ENCODE results near the gene RPL38. TPM values are rescaled to one million over a fixed set of nuclear protein-coding genes. Genes with fewer than 3 reads are reported as not detected.

RPL38 gene
- polyA plus RNA-seq, 1 of the 3 experiments (the other 2 are of a cell fraction), result 4,154 TPM

DNA sequence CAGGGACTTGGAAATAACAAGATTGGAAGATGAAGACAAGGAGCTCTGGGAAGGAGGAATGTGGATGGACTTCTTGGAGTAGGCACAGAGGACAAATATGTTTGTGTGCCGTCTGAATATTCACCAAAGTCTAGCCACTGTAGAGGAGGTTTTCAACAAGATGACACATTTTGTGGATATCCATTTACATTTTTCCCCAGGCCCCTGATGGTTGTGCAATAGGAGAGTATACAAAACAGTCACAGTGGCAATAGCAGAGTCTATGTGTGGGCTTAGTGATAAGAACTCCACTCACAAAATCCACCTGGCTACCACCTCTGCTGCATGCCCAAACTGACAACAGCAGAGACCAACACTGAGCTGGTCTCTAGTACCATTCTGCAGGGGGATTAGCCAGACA is 32.6 kb upstream of the RPL38 start (continued):
- TF ChIP-seq, protein P1, sequence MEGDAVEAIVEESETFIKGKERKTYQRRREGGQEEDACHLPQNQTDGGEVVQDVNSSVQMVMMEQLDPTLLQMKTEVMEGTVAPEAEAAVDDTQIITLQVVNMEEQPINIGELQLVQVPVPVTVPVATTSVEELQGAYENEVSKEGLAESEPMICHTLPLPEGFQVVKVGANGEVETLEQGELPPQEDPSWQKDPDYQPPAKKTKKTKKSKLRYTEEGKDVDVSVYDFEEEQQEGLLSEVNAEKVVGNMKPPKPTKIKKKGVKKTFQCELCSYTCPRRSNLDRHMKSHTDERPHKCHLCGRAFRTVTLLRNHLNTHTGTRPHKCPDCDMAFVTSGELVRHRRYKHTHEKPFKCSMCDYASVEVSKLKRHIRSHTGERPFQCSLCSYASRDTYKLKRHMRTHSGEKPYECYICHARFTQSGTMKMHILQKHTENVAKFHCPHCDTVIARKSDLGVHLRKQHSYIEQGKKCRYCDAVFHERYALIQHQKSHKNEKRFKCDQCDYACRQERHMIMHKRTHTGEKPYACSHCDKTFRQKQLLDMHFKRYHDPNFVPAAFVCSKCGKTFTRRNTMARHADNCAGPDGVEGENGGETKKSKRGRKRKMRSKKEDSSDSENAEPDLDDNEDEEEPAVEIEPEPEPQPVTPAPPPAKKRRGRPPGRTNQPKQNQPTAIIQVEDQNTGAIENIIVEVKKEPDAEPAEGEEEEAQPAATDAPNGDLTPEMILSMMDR (IDR thresholded peaks at IDR 0.05), result no peak

DNA sequence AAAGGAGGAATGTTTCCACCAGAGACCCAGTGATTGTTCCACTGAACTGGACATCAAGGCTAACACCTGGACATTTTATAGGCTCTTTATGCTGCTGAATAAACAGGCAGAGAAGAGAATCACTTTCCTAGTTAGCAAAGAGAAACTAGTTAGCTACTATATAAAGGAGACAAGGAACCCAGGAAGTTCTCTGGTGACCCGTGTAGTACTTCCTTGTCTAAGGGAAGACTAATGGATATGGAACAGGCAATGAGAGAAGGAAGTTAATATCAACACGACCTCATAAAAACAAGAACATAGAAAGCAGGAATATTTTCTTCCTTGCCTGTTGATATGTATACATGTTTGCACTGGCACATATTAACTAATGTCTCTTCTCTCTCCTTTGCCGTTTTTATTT is 30.8 kb upstream of the RPL38 start:
- DNase-seq, result no peak
- POLR2A ChIA-PET, result no interaction called here
- Histone ChIP-seq H3K9ac (no peak overlapping the region), H4K20me1 (ENCODE audit: insufficient read depth) (no peaks in the 10 kb centered on the region), H2AFZ (ENCODE audit: low read depth) (no peak overlapping the region), H3K36me3 (replicated peaks in 1 of 2; ENCODE audit: control insufficient read depth in 1 of 2, insufficient read depth in 2 of 2, low read length in 1 of 2) (no peaks in the 10 kb centered on the region), H3K4me2 (no peak overlapping the region), H3K4me3 (ENCODE audit: low read depth in 2 of 2, low read length in 1 of 2) (no peak overlapping the region), H3F3A (replicated peaks; ENCODE audit: insufficient read depth) (no peaks in the 10 kb centered on the region), H3K9me3 (no peaks in the 10 kb centered on the region), H3K27me3 (ENCODE audit: insufficient read depth) (no peaks in the 10 kb centered on the region), H3K4me1 (ENCODE audit: control insufficient read depth in 1 of 2, insufficient read depth in 2 of 2, low read depth in 1 of 2, low read length in 1 of 2) (peaks cover 0 to 10% of the 10 kb centered on the region in 2 experiments; a peak in 1 of 4 replicates), H3K27ac (ENCODE audit: low read depth in 2 of 2, low read length in 1 of 2) (no peak overlapping the region), H3K9me2 (no peaks in the 10 kb centered on the region), H3K79me2 (ENCODE audit: insufficient read depth) (no peaks in the 10 kb centered on the region)
- TF ChIP-seq TEAD4 (IDR thresholded peaks at IDR 0.05; ENCODE audit: borderline replicate concordance, insufficient read depth), result no peak
- TF ChIP-seq, protein P2, sequence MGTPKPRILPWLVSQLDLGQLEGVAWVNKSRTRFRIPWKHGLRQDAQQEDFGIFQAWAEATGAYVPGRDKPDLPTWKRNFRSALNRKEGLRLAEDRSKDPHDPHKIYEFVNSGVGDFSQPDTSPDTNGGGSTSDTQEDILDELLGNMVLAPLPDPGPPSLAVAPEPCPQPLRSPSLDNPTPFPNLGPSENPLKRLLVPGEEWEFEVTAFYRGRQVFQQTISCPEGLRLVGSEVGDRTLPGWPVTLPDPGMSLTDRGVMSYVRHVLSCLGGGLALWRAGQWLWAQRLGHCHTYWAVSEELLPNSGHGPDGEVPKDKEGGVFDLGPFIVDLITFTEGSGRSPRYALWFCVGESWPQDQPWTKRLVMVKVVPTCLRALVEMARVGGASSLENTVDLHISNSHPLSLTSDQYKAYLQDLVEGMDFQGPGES (IDR thresholded peaks at IDR 0.05; ENCODE audit: low read depth, low read length), result no peak
- TF ChIP-seq, protein P3, sequence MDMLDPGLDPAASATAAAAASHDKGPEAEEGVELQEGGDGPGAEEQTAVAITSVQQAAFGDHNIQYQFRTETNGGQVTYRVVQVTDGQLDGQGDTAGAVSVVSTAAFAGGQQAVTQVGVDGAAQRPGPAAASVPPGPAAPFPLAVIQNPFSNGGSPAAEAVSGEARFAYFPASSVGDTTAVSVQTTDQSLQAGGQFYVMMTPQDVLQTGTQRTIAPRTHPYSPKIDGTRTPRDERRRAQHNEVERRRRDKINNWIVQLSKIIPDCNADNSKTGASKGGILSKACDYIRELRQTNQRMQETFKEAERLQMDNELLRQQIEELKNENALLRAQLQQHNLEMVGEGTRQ (IDR thresholded peaks at IDR 0.05; ENCODE audit: borderline replicate concordance, low read depth, low read length), result no peak
- no peak for TF ChIP-seq FOXJ3 (CRISPR knock-in tag; IDR thresholded peaks at IDR 0.05)
- TF ChIP-seq YY1 (IDR thresholded peaks at IDR 0.05; ENCODE audit: low read depth), result no peak
- CTCF ChIA-PET, result interaction anchor here (1.1 to 2.2 kb wide), 4 partner anchors 83 to 526 kb away, joined by 3 to 5 read pairs (median 3); no protein-coding TSS in a partner anchor
- 18% methylated on average over 3 of the region's 3 CpGs for WGBS (ENCODE audit: low lambda C conversion rate)

DNA sequence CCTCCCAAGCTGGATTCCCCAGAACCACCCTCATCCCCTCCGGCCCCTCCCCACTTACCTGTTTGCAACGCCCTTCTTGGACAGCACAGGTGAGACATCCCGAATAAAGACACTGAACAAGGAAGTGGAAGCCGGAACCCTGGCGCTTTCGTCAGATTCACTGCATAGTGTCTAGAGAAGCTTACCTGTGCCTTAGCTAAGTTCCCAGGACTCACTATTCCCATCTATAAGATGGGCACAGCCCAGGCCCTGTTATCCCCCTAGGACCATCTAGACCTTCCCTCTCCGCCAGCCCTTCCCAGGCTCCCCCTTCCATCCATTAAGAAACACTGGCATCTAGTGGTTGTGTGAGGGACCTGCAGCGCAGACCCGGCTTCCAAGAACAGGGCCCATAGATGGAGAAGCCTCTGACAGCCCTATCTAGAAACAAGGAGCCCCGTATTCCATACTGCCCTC is 26.9 kb upstream of the RPL38 start:
- H3K36me3 ChIP-seq (replicated peaks in 1 of 2; ENCODE audit: control insufficient read depth in 1 of 2, insufficient read depth in 2 of 2, low read length in 1 of 2), result no peaks in the 10 kb centered on the region
- no peak overlapping the region for H3K9ac ChIP-seq
- CTCF ChIA-PET, result interaction anchor here (0.5 to 18.5 kb wide), 67 partner anchors 10 to 924 kb away, joined by 3 to 284 read pairs (median 4); partner anchors contain the start of genes GPR142, RPL38 and SDK2
- no peaks in the 10 kb centered on the region for H4K20me1 ChIP-seq (ENCODE audit: insufficient read depth)
- no peaks in the 10 kb centered on the region for H3F3A ChIP-seq (replicated peaks; ENCODE audit: insufficient read depth)
- H3K27ac ChIP-seq (ENCODE audit: low read depth in 2 of 2, low read length in 1 of 2), result no peak overlapping the region
- DNase-seq, result peak; percentile 91
- H2AFZ ChIP-seq (ENCODE audit: low read depth), result no peak overlapping the region
- H3K4me2 ChIP-seq, result no peak overlapping the region
- H3K9me3 ChIP-seq, result no peaks in the 10 kb centered on the region
- POLR2A ChIA-PET, result interaction anchor here (1.4 kb wide), 1 partner anchor 23 kb away, joined by 3 read pairs; no protein-coding TSS in a partner anchor
- no peaks in the 10 kb centered on the region for H3K27me3 ChIP-seq (ENCODE audit: insufficient read depth)
- H3K4me1 ChIP-seq (ENCODE audit: control insufficient read depth in 1 of 2, insufficient read depth in 2 of 2, low read depth in 1 of 2, low read length in 1 of 2), result peaks cover 0 to 10% of the 10 kb centered on the region in 2 experiments; a peak in 1 of 4 replicates
- H3K9me2 ChIP-seq, result no peaks in the 10 kb centered on the region
- 41% methylated on average over 10 of the region's 10 CpGs for WGBS (ENCODE audit: low lambda C conversion rate)
- H3K4me3 ChIP-seq (ENCODE audit: low read depth in 2 of 2, low read length in 1 of 2), result peak overlapping the region in 1 of 2 experiments; percentile 18; a peak in 1 of 4 replicates
- no peaks in the 10 kb centered on the region for H3K79me2 ChIP-seq (ENCODE audit: insufficient read depth)
- TF ChIP-seq, protein P1 (IDR thresholded peaks at IDR 0.05), result peak; percentile 94
- TF ChIP-seq YY1 (IDR thresholded peaks at IDR 0.05; ENCODE audit: low read depth), result no peak
- peak; percentile 51 for TF ChIP-seq CHD2 (IDR thresholded peaks at IDR 0.05; ENCODE audit: low read length, partially characterized antibody)
- TF ChIP-seq, protein P4, sequence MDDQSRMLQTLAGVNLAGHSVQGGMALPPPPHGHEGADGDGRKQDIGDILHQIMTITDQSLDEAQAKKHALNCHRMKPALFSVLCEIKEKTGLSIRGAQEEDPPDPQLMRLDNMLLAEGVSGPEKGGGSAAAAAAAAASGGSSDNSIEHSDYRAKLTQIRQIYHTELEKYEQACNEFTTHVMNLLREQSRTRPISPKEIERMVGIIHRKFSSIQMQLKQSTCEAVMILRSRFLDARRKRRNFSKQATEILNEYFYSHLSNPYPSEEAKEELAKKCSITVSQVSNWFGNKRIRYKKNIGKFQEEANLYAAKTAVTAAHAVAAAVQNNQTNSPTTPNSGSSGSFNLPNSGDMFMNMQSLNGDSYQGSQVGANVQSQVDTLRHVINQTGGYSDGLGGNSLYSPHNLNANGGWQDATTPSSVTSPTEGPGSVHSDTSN (IDR thresholded peaks at IDR 0.05), result no peak
- TF ChIP-seq RAD21 (IDR thresholded peaks at IDR 0.05; ENCODE audit: low read length), result peak; percentile 100
- no peak for TF ChIP-seq EZH2phosphoT487 (IDR thresholded peaks at IDR 0.05; ENCODE audit: borderline replicate concordance, low read depth)
- TF ChIP-seq TCF12 (IDR thresholded peaks at IDR 0.05), result no peak
- no peak for TF ChIP-seq FOXM1 (IDR thresholded peaks at IDR 0.05; ENCODE audit: low read depth)
- no peak for TF ChIP-seq FOXJ3 (CRISPR knock-in tag; IDR thresholded peaks at IDR 0.05)
- TF ChIP-seq FOSL2 (IDR thresholded peaks at IDR 0.05; ENCODE audit: borderline replicate concordance, low read depth), result no peak
- no peak for TF ChIP-seq GABPA (IDR thresholded peaks at IDR 0.05; ENCODE audit: low read depth)
- TF ChIP-seq, protein P5, sequence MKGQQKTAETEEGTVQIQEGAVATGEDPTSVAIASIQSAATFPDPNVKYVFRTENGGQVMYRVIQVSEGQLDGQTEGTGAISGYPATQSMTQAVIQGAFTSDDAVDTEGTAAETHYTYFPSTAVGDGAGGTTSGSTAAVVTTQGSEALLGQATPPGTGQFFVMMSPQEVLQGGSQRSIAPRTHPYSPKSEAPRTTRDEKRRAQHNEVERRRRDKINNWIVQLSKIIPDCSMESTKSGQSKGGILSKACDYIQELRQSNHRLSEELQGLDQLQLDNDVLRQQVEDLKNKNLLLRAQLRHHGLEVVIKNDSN (IDR thresholded peaks at IDR 0.05; ENCODE audit: borderline replicate concordance, low read depth), result no peak
- TF ChIP-seq RCOR1 (IDR thresholded peaks at IDR 0.05; ENCODE audit: low read length), result 0 out of 2 replicates have a peak, but pooled peaks have one; percentile 31

All from SK-N-SH (cell line).